ENCODE data around the gene MAP3K2. TPM values are rescaled to one million over a fixed set of nuclear protein-coding genes. Genes with fewer than 3 reads are reported as not detected.
A peak's percentile ranks its signal among the peaks of the same experiment; 100 is the strongest.

Gene MAP3K2
- total and polyA plus RNA-seq, 2 of the 8 experiments (the other 6 are each of a cell fraction or from before 2014, with no cell fraction given): 2.0 to 23.2 TPM

DNA sequence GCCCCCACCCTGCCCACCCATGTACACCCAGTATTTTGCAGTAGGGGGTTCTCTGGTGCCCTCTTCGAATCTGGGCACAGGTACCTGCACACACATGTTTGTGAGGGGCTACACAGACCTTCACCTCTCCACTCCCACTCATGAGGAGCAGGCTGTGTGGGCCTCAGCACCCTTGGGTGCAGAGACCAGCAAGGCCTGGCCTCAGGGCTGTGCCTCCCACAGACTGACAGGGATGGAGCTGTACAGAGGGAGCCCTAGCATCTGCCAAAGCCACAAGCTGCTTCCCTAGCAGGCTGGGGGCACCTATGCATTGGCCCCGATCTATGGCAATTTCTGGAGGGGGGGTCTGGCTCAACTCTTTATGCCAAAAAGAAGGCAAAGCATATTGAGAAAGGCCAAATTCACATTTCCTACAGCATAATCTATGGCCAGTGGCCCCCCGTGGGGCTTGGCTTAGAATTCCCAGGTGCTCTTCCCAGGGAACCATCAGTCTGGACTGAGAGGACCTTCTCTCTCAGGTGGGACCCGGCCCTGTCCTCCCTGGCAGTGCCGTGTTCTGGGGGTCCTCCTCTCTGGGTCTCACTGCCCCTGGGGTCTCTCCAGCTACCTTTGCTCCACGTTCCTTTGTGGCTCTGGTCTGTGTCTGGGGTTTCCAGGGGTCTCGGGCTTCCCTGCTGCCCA is 39.7 kb upstream of the MAP3K2 start:
- ChIA-PET CTCF (ENCODE audit: partially characterized antibody) (interaction anchor here (9.2 kb wide), 1 partner anchor 11 kb away, joined by 74 read pairs; the partner anchor contains the start of gene PROC), POLR2A (ENCODE audit: partially characterized antibody) (interaction anchor here (1.8 kb wide), 1 partner anchor 44 kb away, joined by 5 read pairs; no protein-coding TSS in a partner anchor)
- H3K9me3 ChIP-seq (ENCODE audit: insufficient read depth in 2 of 2, low read depth in 1 of 2, low read length in 1 of 2): no peaks in the 10 kb centered on the region

More for the DNA sequence above, 39.7 kb upstream of the MAP3K2 start:
- H4K5ac ChIP-seq (ENCODE audit: insufficient read length, low read depth, low read length): no peak overlapping the region
- FAIRE-seq: no peak
- H3K9ac ChIP-seq (replicated peaks in 1 of 4; ENCODE audit: extremely low read depth in 1 of 4, low read depth in 3 of 4, low read length in 3 of 4): no peak overlapping the region
- H3K4me1 ChIP-seq (replicated peaks in 1 of 4; ENCODE audit: control insufficient read depth in 3 of 4, insufficient read depth in 4 of 4, low read length in 3 of 4): peaks cover 0 to 13% (median 3%) of the 10 kb centered on the region in 4 experiments; a peak in 4 of 7 replicates
- no peak overlapping the region for H2AFZ ChIP-seq (ENCODE audit: low read length)
- H3K18ac ChIP-seq (ENCODE audit: extremely low read depth, low read length): no peak overlapping the region
- TF ChIP-seq TBP (IDR thresholded peaks at IDR 0.05; ENCODE audit: low read depth, low read length) (no peak), SP4 (IDR thresholded peaks at IDR 0.05; ENCODE audit: low read length) (no peak), RNF2 (IDR thresholded peaks at IDR 0.05; ENCODE audit: borderline replicate concordance, low read depth, low read length, missing control alignments, poor library complexity, severe bottlenecking) (no peak), POLR2AphosphoS5 (IDR thresholded peaks at IDR 0.05; ENCODE audit: low read depth, low read length) (no peak), KDM1A (IDR thresholded peaks at IDR 0.05; ENCODE audit: borderline replicate concordance, low read length) (no peak), EGR1 (IDR thresholded peaks at IDR 0.05; ENCODE audit: borderline replicate concordance, low read depth, low read length) (no peak), KDM4A (IDR thresholded peaks at IDR 0.05; ENCODE audit: low read depth, low read length, severe bottlenecking) (no peak)
- TF ChIP-seq, protein P1, sequence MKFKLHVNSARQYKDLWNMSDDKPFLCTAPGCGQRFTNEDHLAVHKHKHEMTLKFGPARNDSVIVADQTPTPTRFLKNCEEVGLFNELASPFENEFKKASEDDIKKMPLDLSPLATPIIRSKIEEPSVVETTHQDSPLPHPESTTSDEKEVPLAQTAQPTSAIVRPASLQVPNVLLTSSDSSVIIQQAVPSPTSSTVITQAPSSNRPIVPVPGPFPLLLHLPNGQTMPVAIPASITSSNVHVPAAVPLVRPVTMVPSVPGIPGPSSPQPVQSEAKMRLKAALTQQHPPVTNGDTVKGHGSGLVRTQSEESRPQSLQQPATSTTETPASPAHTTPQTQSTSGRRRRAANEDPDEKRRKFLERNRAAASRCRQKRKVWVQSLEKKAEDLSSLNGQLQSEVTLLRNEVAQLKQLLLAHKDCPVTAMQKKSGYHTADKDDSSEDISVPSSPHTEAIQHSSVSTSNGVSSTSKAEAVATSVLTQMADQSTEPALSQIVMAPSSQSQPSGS (IDR thresholded peaks at IDR 0.05; ENCODE audit: low read length): no peak
- no peak overlapping the region for H3K27ac ChIP-seq (ENCODE audit: low read depth, low read length)
- no peak overlapping the region for H3K4ac ChIP-seq (replicated peaks; ENCODE audit: insufficient read length, low read depth, low read length)
- no peak overlapping the region for H2BK5ac ChIP-seq (ENCODE audit: low read depth, low read length)
- H3K4me3 ChIP-seq (ENCODE audit: extremely low read depth in 1 of 4, insufficient read depth in 2 of 4, low read depth in 3 of 4, low read length in 4 of 4): no peak overlapping the region
- H3K23me2 ChIP-seq (ENCODE audit: low read depth, low read length): peaks cover 10% of the 10 kb centered on the region
- no peaks in the 10 kb centered on the region for H4K20me1 ChIP-seq (replicated peaks in 1 of 2; ENCODE audit: control insufficient read depth in 1 of 2, insufficient read depth in 2 of 2, low read length in 2 of 2)
- no peaks in the 10 kb centered on the region for H3K79me2 ChIP-seq (ENCODE audit: control insufficient read depth in 1 of 2, insufficient read depth in 2 of 2, low read length in 2 of 2)
- no peak overlapping the region for H2BK12ac ChIP-seq (ENCODE audit: low read depth, low read length)
- H2AK5ac ChIP-seq (ENCODE audit: low read depth, low read length): no peak overlapping the region
- H3K4me2 ChIP-seq (ENCODE audit: insufficient read depth in 1 of 2, low read depth in 2 of 2, low read length in 2 of 2): no peak overlapping the region
- no peak overlapping the region for H3K56ac ChIP-seq (replicated peaks; ENCODE audit: insufficient read length, low read depth, low read length)
- H3K27me3 ChIP-seq (replicated peaks in 1 of 4; ENCODE audit: control insufficient read depth in 3 of 4, extremely low read depth in 1 of 4, insufficient read depth in 3 of 4, low read length in 3 of 4): peaks cover 0 to 18% (median 14%) of the 10 kb centered on the region in 4 experiments; a peak in 6 of 7 replicates
- DNase-seq (ENCODE audit: low read depth in 1 of 2, low spot score in 2 of 2): peak in 1 of 2 experiments; percentile 38
- no peak overlapping the region for H4K8ac ChIP-seq (ENCODE audit: extremely low read depth, insufficient read depth, low read length)
- no peaks in the 10 kb centered on the region for H3K79me1 ChIP-seq (ENCODE audit: low read depth, low read length)
- 68% methylated on average over 7 of the region's 7 CpGs; no CpG with 5 or more reads in 1 of the 2 experiments for WGBS, 2 experiments (ENCODE audit: extremely low coverage in 1 of 2, insufficient coverage in 1 of 2, insufficient read length in 1 of 2, insufficient replicate concordance in 2 of 2, low coverage in 1 of 2, low lambda C conversion rate in 2 of 2, missing lambda C conversion rate in 1 of 2)
- no peak overlapping the region for H4K91ac ChIP-seq (replicated peaks; ENCODE audit: insufficient read length, low read length)
- no peak overlapping the region for H2BK15ac ChIP-seq (ENCODE audit: low read length)
- no peak overlapping the region for H2BK120ac ChIP-seq (replicated peaks; ENCODE audit: low read depth, low read length)
- no peak overlapping the region for H3K23ac ChIP-seq (ENCODE audit: insufficient read length)
- no peak overlapping the region for H2BK20ac ChIP-seq (ENCODE audit: low read length)
- no peak overlapping the region for H3K14ac ChIP-seq (ENCODE audit: insufficient read length)
- H3K36me3 ChIP-seq (ENCODE audit: control insufficient read depth in 2 of 4, insufficient read depth in 4 of 4, low read length in 3 of 4): no peaks in the 10 kb centered on the region
